HS-27A (cell line): ENCODE data around the gene CCDC85C.

Experiments
- DNase-seq: peaks from one replicate; pipeline ENCODE4 v3.0.0-alpha.2; 2012; ENCODE audit warnings: low read depth, missing footprints

CCDC85C gene

DNA sequence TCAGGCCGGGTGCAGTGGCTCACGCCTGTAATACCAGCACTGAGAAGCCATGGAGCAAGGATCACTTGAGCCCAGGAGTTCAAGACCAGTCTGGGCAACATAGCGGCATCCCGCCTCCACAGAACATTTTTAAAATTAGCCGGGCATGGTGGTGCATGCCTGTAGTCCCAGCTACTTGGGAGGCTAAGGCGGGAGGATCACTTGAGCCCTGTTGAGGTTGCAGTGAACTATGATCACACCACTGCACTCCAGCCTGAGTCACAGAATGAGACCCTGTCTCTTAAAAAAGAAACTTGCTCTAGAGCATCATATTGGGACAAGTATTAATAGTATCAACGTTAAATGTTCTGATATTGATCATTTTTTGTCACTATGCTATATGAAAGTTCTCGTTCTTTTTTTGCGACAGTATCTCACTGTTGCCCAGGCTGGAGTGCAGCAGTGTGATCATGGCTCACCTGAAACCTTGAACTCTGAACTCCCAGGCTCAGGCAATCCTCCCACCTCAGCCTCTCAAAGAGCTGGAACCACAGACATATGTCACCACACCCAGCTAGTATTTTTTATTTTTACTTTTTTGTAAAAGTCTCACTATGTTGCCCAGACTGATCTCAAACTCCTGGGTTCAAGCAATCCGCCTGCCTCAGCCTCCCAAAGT is 47.7 kb downstream of the CCDC85C start:
- DNase-seq = no peak

DNA sequence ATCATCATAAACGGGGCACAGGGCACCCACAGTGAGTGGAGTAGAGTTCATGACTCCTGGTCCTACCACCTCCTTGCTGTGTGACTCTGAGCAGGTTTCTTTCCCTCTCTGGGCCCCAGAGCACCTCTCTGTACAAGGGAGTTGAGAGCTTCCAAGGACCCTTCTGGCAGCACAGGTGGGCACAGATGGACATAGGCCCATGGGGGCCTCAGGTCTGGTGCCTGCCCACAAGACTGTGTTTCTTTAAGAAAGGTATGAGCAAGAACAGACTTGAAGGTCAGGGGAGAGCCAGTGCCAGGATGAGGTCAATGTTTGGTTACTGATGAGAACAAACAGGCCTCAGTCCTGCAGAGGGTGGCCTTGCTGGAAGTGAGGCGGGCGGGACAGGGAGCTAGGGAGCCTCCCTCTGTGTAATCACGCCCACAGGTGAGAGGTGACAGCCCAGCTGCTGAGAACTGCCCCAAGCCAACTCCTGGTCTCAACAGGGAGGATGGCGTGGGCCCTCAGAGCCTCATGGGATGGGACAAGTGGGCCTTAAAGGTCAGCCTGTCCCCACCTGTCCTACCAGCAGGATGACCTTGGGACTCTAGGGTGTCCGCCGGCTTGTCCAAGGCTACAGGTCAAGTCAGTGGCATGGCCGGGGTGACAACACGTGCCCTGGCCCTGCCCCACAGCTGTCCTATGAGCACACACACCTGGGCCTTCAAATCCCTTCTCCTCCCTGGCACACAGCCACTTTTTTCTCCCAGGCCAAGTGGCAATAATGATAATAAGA is 49.1 kb downstream of the CCDC85C start:
- DNase-seq = no peak

DNA sequence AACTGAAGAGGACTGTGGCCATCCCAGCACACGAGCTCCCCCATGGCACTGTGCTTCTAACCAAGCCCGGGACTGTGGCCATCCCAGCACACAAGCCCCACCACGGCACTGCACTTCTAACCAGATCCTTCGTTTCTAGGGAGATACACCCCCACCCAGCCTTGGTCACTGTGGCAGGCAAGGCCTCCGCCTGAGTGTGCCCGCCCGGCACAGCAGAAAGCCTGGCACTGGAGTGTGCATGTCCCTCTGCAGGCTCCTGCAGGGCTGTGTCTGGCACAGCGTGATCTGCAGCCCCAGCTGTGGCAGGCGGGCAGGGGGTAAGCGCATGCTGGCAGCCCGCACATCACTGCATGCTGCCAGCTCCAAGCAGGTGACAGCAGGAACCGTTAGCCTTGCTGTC is 49.8 kb downstream of the CCDC85C start:
- DNase-seq = no peak

DNA sequence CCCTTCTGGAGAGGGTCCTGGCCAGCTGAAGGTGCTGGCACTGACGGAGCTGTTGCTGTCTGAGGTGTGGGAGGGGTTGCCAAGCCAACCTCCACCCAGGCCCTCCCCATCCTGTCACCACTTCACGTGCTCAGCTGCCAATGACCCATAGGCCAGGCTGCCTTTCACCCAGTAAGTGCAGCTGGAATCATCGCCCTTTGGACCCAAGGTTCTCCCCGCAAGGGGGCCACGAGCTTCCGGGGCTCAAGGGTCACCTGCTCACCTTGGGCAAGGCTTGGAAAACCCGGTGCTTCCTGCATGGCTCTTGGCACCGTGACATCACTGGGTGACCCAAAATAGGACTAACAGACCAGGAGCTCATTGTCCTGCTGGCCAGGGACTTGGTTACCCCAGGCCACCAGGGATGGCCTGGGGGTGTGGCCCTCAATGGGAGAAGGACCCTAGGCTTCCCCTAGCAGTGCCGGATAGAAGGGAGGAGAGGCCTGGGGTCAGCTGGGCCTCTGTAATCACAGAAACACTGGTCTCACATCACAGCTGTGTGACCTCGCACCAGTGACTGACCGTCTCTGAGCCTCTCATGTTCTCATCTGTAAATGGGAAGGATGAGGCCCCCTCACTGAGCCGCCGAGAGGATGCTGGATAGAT is 51.3 kb downstream of the CCDC85C start:
- no peak for DNase-seq

DNA sequence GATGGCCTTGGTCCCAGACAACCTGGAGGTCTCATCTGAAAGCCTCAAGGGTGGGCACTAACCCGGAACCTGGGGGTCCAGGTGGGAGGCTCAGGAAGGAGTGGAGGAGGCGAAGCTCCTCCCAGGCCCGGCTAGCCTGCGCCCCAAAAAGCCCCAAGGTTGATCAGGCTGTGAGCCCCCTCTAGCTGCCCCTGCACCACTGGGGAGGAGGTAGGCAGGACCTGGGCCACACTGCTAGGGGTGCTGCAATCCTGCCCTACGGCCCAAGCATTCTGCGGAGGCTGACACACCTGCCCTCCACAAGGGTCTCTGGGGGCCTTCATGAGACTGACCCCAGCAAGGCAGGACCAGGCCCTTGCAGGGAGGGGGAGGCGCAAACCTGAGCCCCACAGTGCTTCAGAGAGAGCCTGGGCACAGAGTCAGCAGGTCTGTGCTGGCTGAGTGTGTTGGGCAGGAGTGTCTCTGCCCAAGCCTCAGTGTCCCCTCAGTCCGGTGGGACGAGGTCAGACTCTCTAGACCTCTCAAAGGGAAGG is 51.9 kb downstream of the CCDC85C start:
- no peak for DNase-seq

DNA sequence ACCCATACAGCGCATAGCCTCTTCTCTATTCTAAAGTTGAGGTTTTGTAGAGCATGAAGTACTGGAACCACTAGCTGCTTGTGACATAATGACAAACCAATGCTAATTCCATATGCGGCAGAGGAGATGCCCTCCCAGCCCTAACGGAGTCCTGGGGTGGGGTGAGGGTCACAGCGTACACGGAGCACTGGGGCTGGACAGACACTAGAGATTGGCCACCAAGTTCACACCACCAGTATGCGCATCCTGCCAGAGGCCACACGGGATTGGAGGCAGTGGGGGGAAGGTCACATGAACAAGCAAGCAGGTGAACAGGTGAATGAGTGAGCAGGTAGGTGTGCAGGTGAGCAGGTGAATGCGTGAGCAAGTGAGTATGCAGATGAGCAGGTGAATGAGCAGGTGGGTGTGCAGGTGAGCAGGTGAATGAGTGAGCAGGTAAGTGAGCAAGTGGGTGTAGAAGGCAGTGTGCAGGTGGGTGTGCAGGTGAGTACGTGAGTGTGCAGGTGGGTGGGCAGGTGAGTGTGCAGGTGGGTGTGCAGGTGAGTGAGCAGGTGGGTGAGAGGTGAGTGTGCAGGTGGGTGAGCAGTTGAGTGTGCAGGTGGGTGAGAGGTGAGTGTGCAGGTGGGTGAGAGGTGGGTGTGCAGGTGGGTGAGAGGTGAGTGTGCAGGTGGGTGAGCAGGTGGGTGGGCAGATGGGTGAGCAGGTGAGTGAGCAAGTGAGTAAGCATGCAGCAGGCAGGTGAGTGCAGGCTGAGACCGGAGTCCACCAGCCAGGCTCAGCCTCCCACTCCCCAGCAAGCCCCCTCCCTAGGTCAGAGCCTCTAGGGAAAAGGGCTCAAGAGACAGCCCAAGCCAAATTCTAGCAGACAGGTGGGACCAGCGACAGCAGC is 52.7 kb downstream of the CCDC85C start:
- DNase-seq = no peak

DNA sequence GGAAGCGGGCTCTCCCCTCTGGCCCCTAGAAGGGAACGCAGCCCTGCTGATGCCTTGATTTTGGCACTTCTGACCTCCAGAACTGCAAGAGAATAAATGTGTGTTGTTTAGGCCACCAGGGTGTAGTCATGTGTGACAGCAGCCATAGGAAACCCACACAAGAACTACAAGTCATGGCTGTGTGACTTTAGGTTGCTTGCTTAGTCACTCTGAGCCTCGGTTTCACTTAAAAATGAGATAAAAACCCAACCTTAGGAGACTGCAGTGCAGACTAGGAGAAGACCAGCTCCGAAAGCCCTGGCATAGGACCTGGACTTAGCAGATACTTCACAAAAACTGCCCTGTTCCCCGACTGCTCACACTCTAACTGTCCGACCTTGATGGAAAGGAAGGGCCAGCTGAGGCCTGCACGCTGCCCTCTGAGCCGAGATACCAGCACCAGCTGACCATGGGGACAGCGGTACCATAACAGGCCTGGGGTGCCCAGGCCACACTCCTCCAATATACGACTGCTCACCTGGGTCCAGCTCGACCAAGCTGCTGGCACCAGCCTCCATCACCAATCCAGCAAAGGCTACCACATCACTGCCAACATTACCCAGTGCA is 53.5 kb downstream of the CCDC85C start:
- DNase-seq = no peak

DNA sequence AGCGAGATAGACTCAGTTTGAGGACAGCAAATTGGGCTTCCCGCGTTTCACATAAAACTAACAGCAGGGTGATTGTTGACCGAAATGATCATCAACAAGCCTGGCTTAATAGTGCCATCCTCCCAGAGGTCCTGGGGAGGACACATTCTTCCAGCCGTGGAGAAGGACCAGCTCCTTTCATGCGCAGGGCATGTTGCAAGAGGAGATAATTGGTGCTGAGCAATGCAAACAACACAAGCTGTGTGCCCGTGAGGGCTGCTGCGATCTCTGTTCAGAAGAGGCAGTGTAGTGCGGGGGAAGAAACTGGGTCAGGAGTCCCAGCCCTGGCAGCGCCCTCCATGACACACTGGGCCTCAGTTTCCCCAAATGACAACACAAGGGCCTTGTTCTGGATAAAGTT is 54.3 kb downstream of the CCDC85C start:
- no peak for DNase-seq

DNA sequence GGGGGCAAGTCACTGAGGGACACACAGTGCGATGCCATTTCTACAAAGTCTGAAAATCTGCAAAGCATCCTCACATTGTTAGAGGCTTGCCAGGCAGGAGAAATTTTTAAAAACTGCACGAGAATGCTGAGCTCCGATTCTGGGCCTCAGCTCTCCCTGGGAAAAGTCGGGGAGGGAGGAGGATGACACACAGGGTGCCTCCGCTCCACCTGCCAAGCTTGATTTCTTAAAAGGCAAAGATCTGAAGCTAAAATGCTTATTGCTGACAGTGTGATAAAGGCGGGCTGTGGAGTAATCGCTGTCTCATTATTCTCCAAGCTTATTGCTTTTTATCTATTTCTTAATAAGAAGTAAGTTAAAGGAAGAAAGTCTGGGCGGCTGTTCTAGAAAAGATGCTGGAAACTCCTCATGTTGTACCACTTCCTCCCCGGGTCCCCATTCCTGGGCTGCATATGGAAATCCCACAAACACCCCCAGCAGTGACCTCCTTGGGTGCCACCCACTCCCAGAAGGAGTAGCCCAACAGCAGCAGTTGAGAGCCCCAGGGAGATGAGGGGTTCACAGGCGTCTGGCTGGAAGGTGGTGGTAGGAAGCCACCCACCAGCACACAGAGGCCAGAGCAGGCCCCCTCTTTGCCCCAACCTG is 55.0 kb downstream of the CCDC85C start:
- no peak for DNase-seq

DNA sequence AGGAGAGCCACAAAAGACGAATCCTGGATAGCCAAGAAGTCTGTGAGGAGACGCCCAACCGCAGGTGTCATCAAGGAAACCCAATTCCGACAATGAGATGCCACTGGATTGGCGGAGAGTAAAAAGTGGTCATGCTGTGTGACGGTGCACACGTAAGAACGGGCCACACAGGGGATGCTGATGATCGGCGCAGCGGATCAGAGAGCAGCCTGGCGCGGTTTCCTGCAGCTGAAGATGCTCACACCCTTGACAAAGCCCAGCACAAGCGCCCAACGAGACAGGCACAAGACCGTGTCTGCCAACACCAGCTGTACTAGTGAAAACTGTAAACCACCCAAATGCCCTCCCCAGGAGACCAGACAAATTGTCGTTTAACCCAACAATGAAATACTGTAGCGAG is 55.8 kb downstream of the CCDC85C start:
- DNase-seq = no peak

DNA sequence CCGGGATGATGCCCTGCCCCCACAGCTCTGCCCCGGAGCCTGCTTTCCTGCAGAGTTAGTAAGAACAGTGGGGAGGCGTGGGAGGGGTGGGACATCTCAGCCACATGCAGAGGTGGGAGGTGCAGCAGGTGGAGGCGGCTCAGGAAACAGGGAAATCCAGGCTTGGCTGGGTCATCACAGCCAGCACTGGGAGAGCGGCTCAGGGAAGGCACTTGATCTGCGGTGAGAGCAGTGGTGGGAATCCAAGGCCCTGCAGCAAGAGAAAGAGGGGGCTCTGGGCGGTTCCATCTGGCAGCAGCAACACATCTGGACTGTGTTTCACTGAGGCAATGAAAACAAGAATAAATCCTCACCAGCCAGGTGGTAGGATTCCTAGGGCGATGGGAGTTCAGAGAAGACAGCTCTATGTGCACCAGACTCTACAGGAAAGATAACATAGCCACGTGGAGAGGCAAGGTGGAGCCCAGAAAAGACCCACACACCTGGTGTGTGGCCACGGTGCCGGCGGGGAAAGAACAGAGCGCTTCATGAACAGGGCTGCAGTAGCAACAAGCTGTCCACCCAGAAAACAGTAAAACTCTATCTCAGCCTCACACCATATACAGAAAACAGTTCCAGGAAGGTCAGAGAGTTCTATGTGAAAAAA is 57.6 kb downstream of the CCDC85C start:
- DNase-seq = no peak

DNA sequence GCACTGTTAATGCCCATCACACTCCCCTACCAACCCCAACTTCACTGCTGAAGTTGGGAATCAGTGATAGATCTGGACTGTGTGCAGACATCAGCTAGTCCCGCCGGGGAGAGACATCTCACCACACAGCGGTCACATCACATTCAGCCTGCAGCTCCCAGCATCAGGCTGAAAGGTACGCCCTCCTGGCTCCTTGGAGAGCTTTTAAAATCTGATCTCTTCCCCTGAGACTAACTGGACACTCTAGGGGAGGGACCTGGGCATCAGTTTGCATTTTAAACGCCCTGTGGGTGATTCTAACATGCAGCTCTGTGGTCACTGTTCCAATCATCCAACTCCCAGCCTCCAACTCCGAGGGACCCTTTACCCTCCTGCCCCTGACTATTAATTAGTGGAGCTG is 58.4 kb downstream of the CCDC85C start:
- no peak for DNase-seq

DNA sequence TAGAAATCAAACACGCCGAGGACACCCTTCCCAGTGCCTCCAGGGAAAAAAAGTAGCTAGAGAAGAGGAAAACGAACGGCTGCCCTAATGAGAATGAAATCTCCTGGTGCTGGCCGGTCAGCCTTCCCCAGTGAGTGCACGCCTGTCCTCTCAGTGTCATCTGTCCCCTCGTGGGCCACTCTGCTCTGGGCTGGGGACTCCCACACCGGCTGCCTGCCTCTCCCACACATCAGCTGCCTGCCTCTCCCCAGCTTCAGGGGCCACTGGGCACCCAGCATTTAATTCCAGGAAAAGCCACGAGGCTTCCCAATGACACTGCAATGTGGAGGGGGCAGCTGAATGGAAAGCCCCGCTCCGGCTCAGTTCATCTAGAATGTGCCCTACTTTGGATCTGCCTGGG is 59.0 kb downstream of the CCDC85C start:
- no peak for DNase-seq

DNA sequence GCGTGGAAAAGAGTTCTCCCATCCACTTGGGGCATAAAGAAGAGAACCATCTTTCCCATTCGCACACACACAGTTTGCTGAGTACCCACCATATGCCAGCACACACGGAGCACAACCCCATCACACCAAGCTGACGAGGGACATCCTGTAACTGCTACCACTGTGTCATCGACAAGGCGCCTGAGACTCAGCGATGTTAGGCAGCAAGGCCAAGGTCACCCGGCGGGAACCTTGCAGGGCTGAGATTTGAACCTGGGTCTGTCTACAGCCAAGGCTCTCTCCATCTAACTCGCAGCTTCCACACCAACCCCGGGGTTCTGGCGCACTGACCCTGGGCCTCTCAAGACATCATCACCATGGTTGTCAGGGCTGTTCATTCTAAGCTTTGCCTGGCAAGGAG is 60.0 kb downstream of the CCDC85C start:
- DNase-seq = no peak

DNA sequence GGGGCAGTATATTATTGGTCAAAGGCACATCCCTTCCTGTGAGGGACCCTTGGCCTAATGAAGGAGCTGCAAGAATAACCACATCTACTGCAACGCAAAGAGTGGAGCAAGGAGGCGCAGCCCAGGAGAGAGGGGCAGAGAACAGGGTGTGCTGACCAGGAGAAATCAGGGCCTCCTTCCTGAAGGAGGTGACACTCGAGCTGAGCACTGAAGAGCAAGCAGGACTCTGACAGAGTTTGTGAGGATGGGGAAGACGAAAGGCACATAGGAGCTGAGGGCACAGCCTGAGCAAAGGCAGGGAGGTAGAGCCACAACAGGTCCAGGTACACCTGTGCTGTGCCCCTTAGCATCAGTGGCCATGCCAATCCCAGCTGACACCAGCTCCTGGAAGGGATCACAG is 60.6 kb downstream of the CCDC85C start:
- DNase-seq = no peak

DNA sequence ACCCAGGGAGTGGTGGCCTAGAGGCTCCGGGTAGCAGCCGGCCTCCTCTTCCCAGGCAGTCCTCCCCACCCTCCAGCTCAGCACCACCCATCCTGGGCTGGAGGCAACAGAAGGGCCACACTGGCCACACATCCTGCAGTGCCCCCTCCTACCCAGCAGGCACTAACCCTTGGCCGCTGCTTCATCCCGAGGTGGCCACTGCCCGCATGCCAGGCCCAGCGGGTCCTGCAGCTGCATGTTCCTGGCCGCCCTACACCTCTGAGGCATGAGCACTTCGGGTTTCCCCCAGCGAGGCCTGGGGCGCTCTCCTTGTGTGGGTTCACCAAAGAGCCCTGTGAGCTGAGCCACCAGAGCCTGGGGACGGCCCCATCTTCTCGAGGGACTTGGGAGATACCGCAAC is 61.4 kb downstream of the CCDC85C start:
- no peak for DNase-seq

DNA sequence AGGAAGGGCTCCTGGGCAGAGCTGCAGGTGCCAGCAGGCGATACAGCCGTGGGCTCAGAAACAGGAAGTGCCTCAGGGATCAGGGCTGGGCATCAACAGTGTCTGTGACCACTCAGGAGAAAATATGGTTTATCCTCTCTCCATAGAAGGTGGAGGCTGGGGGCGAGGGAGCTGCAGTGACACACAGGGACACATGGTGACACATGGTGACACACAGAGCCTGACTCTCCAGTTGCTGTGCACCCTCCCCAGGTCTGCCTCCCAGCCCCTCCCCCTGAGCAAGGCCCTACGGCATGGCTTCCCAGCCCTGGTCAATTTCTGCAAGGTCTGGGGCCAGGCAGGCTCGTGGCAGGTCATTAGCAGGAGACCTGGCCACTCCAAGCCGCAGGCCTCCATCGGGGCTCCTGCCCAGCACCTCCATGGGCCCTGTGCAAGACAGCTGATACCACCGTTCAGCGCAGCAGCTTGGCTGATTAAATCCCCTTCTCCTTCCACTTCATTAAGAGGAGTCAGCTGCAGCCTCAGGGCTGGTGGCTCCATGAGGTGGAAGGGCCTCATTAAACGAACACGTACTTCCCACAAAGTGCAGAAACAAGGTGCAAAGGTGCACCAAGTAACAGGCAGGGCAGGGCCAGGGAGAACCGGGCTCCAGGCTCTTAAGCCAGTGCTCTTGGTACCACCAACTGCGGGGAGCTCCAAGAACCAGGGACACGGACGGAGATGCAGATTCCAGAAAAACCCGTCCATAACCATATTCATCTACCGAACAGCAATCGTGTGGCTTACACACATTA is 62.1 kb downstream of the CCDC85C start:
- DNase-seq = no peak

DNA sequence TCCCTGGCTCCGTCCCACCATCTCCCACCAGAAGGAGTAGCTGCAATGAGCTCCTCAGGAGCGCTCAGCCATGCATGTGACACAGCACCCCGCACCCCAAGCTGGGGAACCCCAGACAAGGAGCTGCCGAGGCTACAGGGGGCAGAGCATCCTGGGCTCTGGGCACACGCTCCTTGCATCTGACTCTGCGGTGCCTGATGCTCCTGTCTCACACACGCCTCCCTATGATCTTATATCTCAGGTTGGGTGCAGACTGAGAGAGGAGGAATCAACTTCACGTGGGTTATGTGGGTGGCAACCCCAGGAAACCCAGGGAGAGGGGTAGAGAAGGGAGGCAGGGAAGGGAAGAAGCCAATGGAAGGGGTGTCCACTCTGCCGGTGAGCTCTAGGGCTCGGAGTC is 62.8 kb downstream of the CCDC85C start:
- no peak for DNase-seq

DNA sequence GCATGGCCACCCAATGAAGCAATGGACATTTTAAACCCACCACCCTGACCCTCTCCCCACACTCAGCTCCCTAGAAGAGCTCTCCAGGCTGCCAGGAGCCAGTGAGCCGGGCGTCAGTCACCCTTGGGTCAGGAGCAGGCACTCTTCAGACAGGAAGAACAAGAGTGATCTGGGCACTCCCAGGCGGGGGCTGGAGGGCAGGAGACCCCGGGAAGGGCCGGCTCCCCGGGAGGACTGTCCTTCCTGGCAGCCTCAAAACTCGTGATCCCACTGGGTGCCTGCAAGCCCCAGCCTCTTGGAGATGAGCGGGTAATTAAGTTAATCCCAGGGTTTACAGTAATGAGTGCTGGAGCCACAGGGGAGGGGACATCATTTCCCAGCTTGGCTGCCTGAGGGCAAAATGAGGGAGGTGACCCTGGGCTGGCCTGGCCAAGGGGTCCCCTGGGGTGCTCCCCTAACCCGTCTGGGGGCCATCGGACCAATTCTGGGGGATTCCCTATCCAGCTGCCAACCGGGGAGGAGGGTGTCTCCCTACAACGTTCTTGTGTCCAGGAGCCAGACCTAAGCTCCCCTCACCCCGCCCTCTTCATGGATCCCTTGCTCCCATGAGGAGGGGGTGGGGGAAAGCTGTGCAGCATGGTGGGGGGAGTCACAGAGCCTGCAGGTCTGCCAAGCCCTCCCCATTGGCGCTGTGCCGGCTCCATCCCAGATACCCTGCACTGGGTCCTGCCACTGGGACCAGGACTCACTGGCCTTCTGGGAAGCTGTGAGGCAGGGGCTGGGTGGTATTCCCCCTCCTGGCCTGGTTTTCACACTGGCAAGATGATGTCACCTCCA is 63.6 kb downstream of the CCDC85C start:
- no peak for DNase-seq
